Left lung (tissue), 10 donors: ENCODE results near the gene PTPRM. TPM values are rescaled to one million over a fixed set of nuclear protein-coding genes. Genes with fewer than 3 reads are reported as not detected.
A peak's percentile ranks its signal among the peaks of the same experiment; 100 is the strongest.

ENCODE experiments used
- ATAC-seq: fragments of 200-7000 bp; cut with Tn5 transposase; one replicate; pipeline ENCODE4 v1.9.1; 2020; ENCODE audit warnings: moderate library complexity
- DNase-seq, 4 donors: peaks; one replicate each; pipeline ENCODE4 v3.0.0-alpha.2; 2013 to 2020
- H3K27ac ChIP-seq, 2 donors: fragments of 200-600 bp; sonication (generic) in 1 of 2; one replicate each; pipeline versions ENCODE4 v1.5.0 to v1.8.0; 2020 to 2021
- H3K27me3 ChIP-seq, 2 donors: fragments of 200-600 bp; sonication (generic) in 1 of 2; one replicate each; pipeline versions ENCODE4 v1.5.0 to v1.8.0; 2020 to 2021
- H3K36me3 ChIP-seq, 2 donors: fragments of 200-600 bp; sonication (generic) in 1 of 2; one replicate each; pipeline versions ENCODE4 v1.5.0 to v1.8.0; 2020 to 2021
- H3K4me1 ChIP-seq, 2 donors: fragments of 200-600 bp; one replicate each; pipeline ENCODE4 v1.8.0; 2021
- H3K4me3 ChIP-seq, 2 donors: fragments of 200-600 bp; sonication (generic) in 1 of 2; one replicate each; pipeline versions ENCODE4 v1.5.0 to v1.8.0; 2020 to 2021; ENCODE audit warnings: mild to moderate bottlenecking in 1 of 2
- H3K9me3 ChIP-seq, 2 donors: fragments of 200-600 bp; sonication (generic) in 1 of 2; one replicate each; pipeline versions ENCODE4 v1.5.0 to v1.8.0; 2020 to 2021
- intact Hi-C, 2 donors: fragments of 100-400 bp; cut with DNase I; formaldehyde crosslinking; loops; one replicate each; pipeline versions ENCODE4 v1.11.2 to v1.14.2; 2022
- polyA plus RNA-seq, 6 donors: library from polyadenylated mRNA; unstranded; fragments of 120-200 nt; gene quantifications; one replicate each; pipeline ENCODE4 v1.2.1, GENCODE V29; 2013; ENCODE audit not compliant: insufficient read length in 6 of 6
- total RNA-seq, 2 donors: library from RNA; stranded (reverse); fragmentation: NEBNext Ultra II Directional; extraction: Animal tissue kit (Norgen Biotek cat#: 25700); gene quantifications; one replicate each; pipeline ENCODE4 v1.2.1, GENCODE V29; 2021
- TF ChIP-seq, protein P1 (sequence below), 2 donors: fragments of 200-600 bp; sonication (generic) in 1 of 2; IDR thresholded peaks; one replicate each; pipeline versions ENCODE4 v1.5.0 to v1.8.0; 2021; ENCODE audit warnings: antibody characterized with exemption in 2 of 2
- donor health status: DM: no; HTN: yes; CAD: no.
- donor health status: DM: no; HTN: no; CAD: no.

Gene PTPRM
- total and polyA plus RNA-seq, 8 donors, result 76.4 to 99.6 (median 90.1) TPM

DNA sequence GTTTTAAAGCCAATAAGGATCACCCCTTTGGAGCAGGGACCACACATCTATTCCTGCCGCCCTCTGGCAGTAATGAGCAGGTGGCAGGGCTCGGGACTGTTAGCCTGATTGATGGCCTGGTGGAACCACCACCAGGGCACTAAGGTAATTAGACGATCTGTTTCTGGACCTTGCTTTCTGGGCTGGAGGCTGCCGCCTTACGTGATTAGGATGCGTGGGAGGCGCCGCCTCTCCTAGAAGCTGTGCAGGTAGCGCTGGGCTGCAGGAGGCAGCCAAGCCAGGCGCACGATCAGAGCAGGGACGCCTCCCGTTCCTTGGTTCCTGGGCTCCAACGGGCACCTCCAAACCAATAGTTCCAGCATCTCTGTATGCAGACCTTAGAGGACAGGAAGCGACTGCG lies 799.5 kb downstream of the PTPRM start:
- H3K27me3 ChIP-seq, result peaks cover 0 to 23% of the 10 kb centered on the region in 2 donors
- TF ChIP-seq, protein P1, sequence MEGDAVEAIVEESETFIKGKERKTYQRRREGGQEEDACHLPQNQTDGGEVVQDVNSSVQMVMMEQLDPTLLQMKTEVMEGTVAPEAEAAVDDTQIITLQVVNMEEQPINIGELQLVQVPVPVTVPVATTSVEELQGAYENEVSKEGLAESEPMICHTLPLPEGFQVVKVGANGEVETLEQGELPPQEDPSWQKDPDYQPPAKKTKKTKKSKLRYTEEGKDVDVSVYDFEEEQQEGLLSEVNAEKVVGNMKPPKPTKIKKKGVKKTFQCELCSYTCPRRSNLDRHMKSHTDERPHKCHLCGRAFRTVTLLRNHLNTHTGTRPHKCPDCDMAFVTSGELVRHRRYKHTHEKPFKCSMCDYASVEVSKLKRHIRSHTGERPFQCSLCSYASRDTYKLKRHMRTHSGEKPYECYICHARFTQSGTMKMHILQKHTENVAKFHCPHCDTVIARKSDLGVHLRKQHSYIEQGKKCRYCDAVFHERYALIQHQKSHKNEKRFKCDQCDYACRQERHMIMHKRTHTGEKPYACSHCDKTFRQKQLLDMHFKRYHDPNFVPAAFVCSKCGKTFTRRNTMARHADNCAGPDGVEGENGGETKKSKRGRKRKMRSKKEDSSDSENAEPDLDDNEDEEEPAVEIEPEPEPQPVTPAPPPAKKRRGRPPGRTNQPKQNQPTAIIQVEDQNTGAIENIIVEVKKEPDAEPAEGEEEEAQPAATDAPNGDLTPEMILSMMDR (IDR thresholded peaks at IDR 0.05), result no peak
- intact Hi-C loops, result no loop called here
- no peaks in the 10 kb centered on the region for H3K9me3 ChIP-seq
- no peak overlapping the region for H3K4me3 ChIP-seq
- H3K36me3 ChIP-seq, result peaks cover 0 to 4% of the 10 kb centered on the region in 2 donors
- ATAC-seq, result no peak
- no peak overlapping the region for H3K27ac ChIP-seq
- DNase-seq, result no peak
- H3K4me1 ChIP-seq, result peaks cover 9 to 10% of the 10 kb centered on the region in 2 donors

DNA sequence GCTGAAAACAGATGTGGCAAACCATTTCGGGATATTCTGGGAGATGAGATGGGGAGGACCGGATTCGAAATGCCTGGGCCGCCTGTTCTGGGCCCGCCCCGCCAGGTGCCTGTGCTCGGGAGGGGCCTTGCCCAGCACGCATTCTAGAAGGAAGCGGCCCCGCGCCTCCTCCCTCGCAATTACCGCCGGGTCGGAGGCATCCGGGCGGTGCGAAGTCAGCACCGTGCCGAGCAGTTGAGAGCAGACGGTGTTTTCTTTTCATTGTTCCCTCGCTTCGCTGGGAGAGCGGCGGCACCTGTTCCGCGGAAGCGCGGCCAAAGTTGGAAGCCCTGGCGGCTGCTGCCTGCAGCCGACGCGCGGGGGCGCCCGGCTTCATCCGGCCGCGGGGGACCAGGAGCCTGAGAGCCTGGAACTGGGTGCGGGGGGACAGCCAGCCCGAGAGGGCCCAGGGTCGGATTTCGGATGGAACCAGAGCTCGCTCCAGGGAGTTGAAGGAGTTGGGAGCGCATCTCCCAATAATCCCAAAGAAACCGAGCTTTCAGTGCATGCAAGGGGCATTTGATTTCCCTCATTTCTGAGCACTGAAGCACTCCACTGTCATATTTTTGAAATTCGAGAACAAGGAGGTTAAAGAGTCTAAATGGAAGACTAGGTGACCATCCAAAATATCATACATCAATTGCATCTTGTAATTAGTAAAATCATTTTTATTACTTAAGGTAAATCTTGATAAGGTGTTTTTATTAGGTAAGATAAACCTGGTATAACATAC lies 800.3 kb downstream of the PTPRM start:
- Histone ChIP-seq H3K27me3 (peaks cover 0 to 23% of the 10 kb centered on the region in 2 donors), H3K4me3 (peak overlapping the region; percentile 17 to 19), H3K27ac (no peak overlapping the region), H3K4me1 (peaks cover 9 to 10% of the 10 kb centered on the region in 2 donors), H3K36me3 (peaks cover 0 to 4% of the 10 kb centered on the region in 2 donors), H3K9me3 (no peaks in the 10 kb centered on the region)
- TF ChIP-seq, protein P1 (IDR thresholded peaks at IDR 0.05), result peak; percentile 42 to 48
- peak in 3 of 4 donors; percentile 39 to 87 (median 56) for DNase-seq
- intact Hi-C loops, result no loop called here
- peak; percentile 95 for ATAC-seq

DNA sequence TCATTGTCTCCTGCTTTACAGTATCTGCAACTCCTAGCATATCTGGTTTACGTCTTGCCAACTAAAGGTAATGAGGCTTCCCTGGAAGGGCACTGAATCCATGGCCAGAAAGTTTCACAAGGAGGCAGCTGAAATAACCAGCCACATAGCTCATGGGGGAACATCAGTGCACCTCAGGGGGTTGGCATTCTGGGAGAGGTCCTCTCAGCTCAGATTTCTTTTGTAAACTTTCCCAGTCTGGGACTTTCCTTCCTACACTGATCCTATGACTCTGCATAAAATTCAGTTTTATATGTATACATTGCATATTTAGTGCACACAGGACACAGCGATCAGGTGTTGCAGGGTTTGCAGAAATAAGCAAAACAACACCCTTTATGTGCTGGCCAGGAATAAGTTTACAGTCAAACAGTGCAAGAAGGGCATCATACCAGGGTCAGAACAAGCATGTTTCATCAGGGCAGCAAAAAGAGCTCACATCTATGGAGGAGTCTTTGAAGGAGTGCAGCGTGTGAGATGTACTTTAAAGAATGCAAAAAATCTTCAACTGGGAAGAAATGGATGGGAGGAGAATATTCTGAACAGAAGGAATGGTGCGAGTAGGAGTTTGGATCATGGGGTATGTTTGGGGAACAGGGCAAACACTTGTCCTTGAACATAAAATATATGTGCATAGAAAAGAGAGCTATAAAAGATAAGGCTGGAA lies 801.5 kb downstream of the PTPRM start:
- ATAC-seq, result no peak
- peaks cover 9 to 10% of the 10 kb centered on the region in 2 donors for H3K4me1 ChIP-seq
- peaks cover 0 to 4% of the 10 kb centered on the region in 2 donors for H3K36me3 ChIP-seq
- intact Hi-C loops, result no loop called here
- no peak for DNase-seq
- TF ChIP-seq, protein P1 (IDR thresholded peaks at IDR 0.05), result no peak
- H3K4me3 ChIP-seq, result no peak overlapping the region
- peaks cover 0 to 23% of the 10 kb centered on the region in 2 donors for H3K27me3 ChIP-seq
- H3K27ac ChIP-seq, result no peak overlapping the region
- H3K9me3 ChIP-seq, result no peaks in the 10 kb centered on the region

DNA sequence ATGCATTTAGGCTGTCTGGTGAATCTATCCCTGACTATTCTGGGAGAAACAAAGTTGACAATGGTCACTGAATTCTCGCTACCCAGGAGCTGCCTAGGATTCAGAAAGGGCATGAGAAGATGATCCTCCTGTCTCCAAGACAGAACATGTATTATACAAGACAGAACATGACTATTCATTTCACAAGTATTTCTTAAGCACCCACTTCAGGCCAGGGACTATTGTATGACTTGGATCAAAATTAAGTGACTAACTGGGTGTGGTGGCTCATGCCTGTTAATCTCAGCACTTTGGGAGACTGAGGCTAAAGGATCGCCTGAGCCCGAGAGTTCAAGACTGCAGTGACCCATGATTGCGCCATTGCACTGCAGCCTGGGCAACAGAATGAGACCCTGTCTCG lies 806.4 kb downstream of the PTPRM start:
- Histone ChIP-seq H3K27me3 (no peaks in the 10 kb centered on the region), H3K27ac (no peak overlapping the region), H3K9me3 (no peaks in the 10 kb centered on the region), H3K36me3 (peaks cover 0 to 7% of the 10 kb centered on the region in 2 donors), H3K4me1 (no peaks in the 10 kb centered on the region), H3K4me3 (no peak overlapping the region)
- intact Hi-C loops, result no loop called here
- TF ChIP-seq, protein P1 (IDR thresholded peaks at IDR 0.05), result no peak
- DNase-seq (no peak), ATAC-seq (peak; percentile 57)

DNA sequence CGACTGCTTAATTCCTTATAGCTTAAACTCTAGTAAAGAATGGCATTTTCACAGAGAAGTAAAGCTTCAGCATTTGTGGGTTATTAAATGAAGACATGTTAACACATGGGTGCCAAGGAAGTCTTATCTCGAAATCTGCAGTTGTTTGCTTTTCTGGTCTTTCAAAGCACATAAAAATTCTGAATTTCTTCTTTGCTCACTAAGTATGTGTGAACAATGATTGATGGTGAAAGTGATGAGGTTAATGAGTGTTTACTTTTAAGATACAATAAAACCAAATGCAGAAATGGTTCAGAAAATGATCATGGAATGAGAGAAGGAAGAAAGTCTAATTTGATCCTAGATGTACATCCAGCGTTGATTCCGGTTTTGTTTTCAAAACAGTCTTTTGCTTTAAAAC lies 807.6 kb downstream of the PTPRM start:
- DNase-seq, result peak in 1 of 4 donors; percentile 18
- Histone ChIP-seq H3K9me3 (no peaks in the 10 kb centered on the region), H3K27ac (peak overlapping the region in 1 of 2 donors; percentile 42), H3K4me3 (no peak overlapping the region), H3K36me3 (peaks cover 0 to 15% of the 10 kb centered on the region in 2 donors), H3K27me3 (no peaks in the 10 kb centered on the region), H3K4me1 (no peaks in the 10 kb centered on the region)
- ATAC-seq, result no peak
- intact Hi-C loops, result no loop called here
- TF ChIP-seq, protein P1 (IDR thresholded peaks at IDR 0.05), result no peak
